ENCODE data around the gene CGAS.
A peak's percentile ranks its signal among the peaks of the same experiment; 100 is the strongest.

The CGAS gene

GRCh38 chr6:73452107-73452461 is at the start of gene CGAS:
TSS of gene CGAS (minus strand) at chr6:73452297. CDS start at chr6:73452181, 116 bp downstream.
- no peak for TF ChIP-seq CTCF (conservative IDR thresholded peaks at IDR 0.05; ENCODE audit: low read depth, low read length)
- peak within 1 kb of the TSS; percentile 71 for H3K4me3 ChIP-seq (ENCODE audit: low read depth, low read length)
- peak; percentile 51 for DNase-seq (ENCODE audit: low read depth)

- H3K4me3 ChIP-seq (ENCODE audit: low read depth, low read length): no peak overlapping the region
- no peak for DNase-seq (ENCODE audit: low read depth)
- no peak for TF ChIP-seq CTCF (conservative IDR thresholded peaks at IDR 0.05; ENCODE audit: low read depth, low read length)
Observed at GRCh38 chr6:73497915-73498314, 45.8 kb upstream of the CGAS start.

GRCh38 chr6:73491377-73491776 is 39.3 kb upstream of the CGAS start:
- no peak for TF ChIP-seq CTCF (conservative IDR thresholded peaks at IDR 0.05; ENCODE audit: low read depth, low read length)
- DNase-seq (ENCODE audit: low read depth): peak; percentile 29
- H3K4me3 ChIP-seq (ENCODE audit: low read depth, low read length): no peak overlapping the region

- no peak for DNase-seq (ENCODE audit: low read depth)
- no peak for TF ChIP-seq CTCF (conservative IDR thresholded peaks at IDR 0.05; ENCODE audit: low read depth, low read length)
- H3K4me3 ChIP-seq (ENCODE audit: low read depth, low read length): no peak overlapping the region
Observed at GRCh38 chr6:73487473-73487872, 35.4 kb upstream of the CGAS start.

- H3K4me3 ChIP-seq (ENCODE audit: low read depth, low read length): no peak overlapping the region
- TF ChIP-seq CTCF (conservative IDR thresholded peaks at IDR 0.05; ENCODE audit: low read depth, low read length): no peak
- no peak for DNase-seq (ENCODE audit: low read depth)
Observed at GRCh38 chr6:73484438-73484837, 32.3 kb upstream of the CGAS start.

GRCh38 chr6:73481969-73482368 is 29.9 kb upstream of the CGAS start:
- TF ChIP-seq CTCF (conservative IDR thresholded peaks at IDR 0.05; ENCODE audit: low read depth, low read length): no peak
- H3K4me3 ChIP-seq (ENCODE audit: low read depth, low read length): no peak overlapping the region
- no peak for DNase-seq (ENCODE audit: low read depth)

- no peak overlapping the region for H3K4me3 ChIP-seq (ENCODE audit: low read depth, low read length)
- TF ChIP-seq CTCF (conservative IDR thresholded peaks at IDR 0.05; ENCODE audit: low read depth, low read length): no peak
- no peak for DNase-seq (ENCODE audit: low read depth)
Observed at GRCh38 chr6:73477407-73477806, 25.3 kb upstream of the CGAS start.

Measured in choroid plexus epithelial cell (primary cell).